ENCODE data around the gene RPS28.
A peak's percentile ranks its signal among the peaks of the same experiment; 100 is the strongest.

The RPS28 gene

DNA sequence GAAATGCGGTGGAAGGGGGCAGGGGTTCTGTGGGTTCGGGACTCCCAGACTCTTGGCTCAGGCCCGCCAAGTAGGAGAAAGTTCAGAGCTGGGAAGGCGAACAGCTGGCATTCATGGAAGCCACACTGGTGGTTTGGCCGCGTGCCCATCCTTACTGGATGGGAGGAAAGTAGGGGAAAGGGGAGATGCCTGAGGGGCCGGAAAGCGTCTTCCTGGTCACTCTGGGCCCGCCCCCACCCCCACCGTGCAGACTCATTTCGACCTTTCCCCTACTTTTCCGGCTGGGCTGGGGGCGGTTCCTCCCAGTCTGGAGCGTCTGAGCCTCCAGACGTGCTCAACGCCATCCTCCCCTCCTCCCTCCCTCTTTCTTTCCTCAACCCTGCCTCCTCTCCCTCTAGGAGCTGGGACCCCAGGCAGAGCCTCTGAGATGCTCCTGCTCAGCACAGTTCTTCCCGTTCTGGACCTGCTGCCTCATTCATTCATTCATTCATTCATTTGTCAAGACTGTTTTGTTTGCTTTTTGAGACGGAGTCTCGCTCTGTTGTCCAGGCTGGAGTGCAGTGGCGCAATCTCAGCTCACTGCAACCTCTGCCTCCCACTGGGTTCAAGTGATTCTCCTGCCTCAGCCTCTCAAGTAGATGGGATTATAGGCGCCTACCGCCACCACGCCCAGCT lies 46.2 kb downstream of the RPS28 start:
- DNase-seq (ENCODE audit: low read depth): peak; percentile 94
- in situ Hi-C loops (cut with HindIII; ENCODE audit: low sequenced_read_pairs): no loop called here

DNA sequence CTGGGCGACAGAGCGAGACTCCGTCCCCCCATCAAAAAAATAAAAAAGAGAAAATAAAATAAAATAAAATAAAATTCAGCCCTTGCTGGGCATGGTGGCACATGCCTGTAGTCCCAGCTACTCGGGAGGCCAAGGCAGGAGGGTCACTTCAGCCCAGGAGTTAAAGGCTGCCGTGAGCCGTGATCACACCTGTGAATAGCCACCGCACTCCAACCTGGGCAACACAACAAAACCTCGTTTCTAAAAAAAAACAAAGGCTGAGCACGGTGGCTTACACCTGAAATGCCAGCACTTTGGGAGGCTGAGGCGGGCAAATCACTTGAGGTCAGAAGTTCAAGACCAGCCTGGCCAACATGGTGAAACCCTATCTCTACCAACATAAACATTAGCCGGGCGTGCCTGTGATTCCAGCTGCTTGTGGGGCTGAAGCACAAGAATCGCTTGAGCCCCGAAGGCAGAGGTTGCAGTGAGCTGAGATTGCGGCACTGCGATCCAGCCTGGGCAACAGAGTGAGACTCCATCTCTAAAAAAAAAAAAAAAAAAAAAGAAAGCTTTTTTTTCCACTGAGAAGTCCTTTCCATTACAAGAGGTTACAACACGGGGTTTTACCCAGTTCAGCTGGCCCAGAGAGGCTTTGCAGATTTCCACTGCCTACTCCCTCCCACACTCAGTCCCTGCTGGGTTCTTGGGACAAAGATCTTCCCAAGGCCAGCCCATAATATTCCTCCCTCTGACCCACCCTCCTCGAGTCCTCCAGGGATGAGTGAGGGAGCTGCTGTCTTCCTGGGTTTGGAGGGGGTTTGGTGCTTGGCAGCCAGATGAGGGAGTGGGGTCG lies 49.1 kb downstream of the RPS28 start:
- no peak overlapping the region for H3K4me3 ChIP-seq (ENCODE audit: low read depth, low read length)
- DNase-seq (ENCODE audit: low read depth): no peak
- in situ Hi-C loops (cut with HindIII; ENCODE audit: low sequenced_read_pairs): loop anchor here (5.0 to 10.0 kb wide), 2 partner anchors 77 to 114 kb away; no protein-coding TSS in a partner anchor
- TF ChIP-seq, protein P1, sequence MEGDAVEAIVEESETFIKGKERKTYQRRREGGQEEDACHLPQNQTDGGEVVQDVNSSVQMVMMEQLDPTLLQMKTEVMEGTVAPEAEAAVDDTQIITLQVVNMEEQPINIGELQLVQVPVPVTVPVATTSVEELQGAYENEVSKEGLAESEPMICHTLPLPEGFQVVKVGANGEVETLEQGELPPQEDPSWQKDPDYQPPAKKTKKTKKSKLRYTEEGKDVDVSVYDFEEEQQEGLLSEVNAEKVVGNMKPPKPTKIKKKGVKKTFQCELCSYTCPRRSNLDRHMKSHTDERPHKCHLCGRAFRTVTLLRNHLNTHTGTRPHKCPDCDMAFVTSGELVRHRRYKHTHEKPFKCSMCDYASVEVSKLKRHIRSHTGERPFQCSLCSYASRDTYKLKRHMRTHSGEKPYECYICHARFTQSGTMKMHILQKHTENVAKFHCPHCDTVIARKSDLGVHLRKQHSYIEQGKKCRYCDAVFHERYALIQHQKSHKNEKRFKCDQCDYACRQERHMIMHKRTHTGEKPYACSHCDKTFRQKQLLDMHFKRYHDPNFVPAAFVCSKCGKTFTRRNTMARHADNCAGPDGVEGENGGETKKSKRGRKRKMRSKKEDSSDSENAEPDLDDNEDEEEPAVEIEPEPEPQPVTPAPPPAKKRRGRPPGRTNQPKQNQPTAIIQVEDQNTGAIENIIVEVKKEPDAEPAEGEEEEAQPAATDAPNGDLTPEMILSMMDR (IDR thresholded peaks at IDR 0.05; ENCODE audit: low read depth, low read length, missing control alignments): no peak

More for the DNA sequence above, 46.2 kb downstream of the RPS28 start:
- peak overlapping the region; percentile 2 for H3K4me3 ChIP-seq (ENCODE audit: low read depth, low read length)
- TF ChIP-seq, protein P1 (IDR thresholded peaks at IDR 0.05; ENCODE audit: low read depth, low read length, missing control alignments): no peak

DNA sequence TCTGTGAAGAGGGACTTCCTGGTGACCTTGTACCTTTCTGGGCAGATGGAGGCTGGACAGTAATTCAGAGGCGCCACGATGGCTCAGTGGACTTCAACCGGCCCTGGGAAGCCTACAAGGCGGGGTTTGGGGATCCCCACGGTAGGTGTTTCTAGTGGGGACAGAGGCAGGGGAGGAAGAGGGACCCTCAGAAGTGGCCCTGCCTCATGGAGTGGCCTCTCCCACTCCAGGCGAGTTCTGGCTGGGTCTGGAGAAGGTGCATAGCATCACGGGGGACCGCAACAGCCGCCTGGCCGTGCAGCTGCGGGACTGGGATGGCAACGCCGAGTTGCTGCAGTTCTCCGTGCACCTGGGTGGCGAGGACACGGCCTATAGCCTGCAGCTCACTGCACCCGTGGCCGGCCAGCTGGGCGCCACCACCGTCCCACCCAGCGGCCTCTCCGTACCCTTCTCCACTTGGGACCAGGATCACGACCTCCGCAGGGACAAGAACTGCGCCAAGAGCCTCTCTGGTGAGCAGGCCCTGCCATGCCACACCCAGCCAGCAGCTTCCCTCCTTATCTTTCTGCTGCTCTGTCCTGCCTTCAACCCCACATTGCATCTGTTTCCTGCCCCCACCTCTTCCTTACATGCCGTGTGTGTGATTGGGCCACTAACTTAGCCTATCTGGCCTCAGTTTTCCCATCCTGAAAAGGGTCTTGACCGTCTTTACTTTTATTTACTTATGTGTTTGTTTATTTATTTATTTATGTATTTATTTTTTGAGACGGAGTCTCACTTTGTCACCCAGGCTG lies 49.9 kb downstream of the RPS28 start:
- in situ Hi-C loops (cut with HindIII; ENCODE audit: low sequenced_read_pairs): loop anchor here (5.0 to 10.0 kb wide), 2 partner anchors 76 to 114 kb away; no protein-coding TSS in a partner anchor
- H3K4me3 ChIP-seq (ENCODE audit: low read depth, low read length): no peak overlapping the region
- TF ChIP-seq, protein P1 (IDR thresholded peaks at IDR 0.05; ENCODE audit: low read depth, low read length, missing control alignments): no peak
- no peak for DNase-seq (ENCODE audit: low read depth)
